Activated naive CD4-positive, alpha-beta T cell treated with anti-CD3 and anti-CD28 coated beads, Interleukin-2, amount 50 U/mL, for 72 hours (primary cell): Measurements from ENCODE around the gene SLFN12L. TPM values are rescaled to one million over a fixed set of nuclear protein-coding genes. Genes with fewer than 3 reads are reported as not detected.

Experiments
- ATAC-seq, 2 donors: fragments of 150-1000 bp; cut with Tn5 transposase; 2 replicates each; pipeline ENCODE4 v1.10.0; 2021; ENCODE audit warnings: mild to moderate bottlenecking in 2 of 2, moderate library complexity in 2 of 2
- DNase-seq, 2 donors: peaks; one replicate each; pipeline ENCODE4 v3.0.0; 2021 to 2022; ENCODE audit warnings: low spot score in 2 of 2
- H3K27ac Mint-ChIP-seq, 2 donors: one replicate each; pipeline ENCODE4 v1.8.0; 2022; ENCODE audit warnings: mild to moderate bottlenecking in 2 of 2, mixed read lengths in 2 of 2
- H3K36me3 Mint-ChIP-seq, 2 donors: one replicate each; pipeline ENCODE4 v1.8.0; 2022; ENCODE audit warnings: mixed read lengths in 2 of 2
- H3K9me3 Mint-ChIP-seq, 2 donors: one replicate each; pipeline ENCODE4 v1.8.0; 2022; ENCODE audit warnings: mixed read lengths in 2 of 2
- total RNA-seq, 2 donors: library from RNA; stranded (reverse); gene quantifications; one replicate each; pipeline ENCODE4 v1.2.3, GENCODE V29; 2022

Gene SLFN12L
- total RNA-seq, 2 donors from 2014 or later, result 33.7 to 43.2 TPM

DNA sequence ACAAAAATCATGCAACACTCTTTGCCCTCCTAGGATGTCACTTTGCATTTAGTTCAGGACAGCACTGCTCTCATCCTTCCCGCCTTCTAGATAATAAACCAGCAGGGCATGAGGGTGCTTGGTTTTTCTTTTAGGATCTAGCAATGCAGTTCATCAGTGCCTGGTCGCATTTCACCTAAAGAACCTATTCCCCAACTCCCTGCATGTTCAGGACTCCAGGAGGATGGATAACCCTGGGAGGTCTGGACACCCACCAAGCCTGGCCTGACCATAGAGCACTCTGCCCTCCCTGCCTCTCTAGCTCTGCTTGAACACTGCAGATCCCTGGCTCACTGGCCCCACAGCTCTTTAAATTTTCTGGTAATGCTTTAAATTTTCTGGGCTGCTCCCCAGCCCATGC lies 107.8 kb downstream of the SLFN12L start:
- Mint-ChIP-seq H3K36me3 (peaks cover 11 to 12% of the 10 kb centered on the region in 2 donors), H3K9me3 (no peaks in the 10 kb centered on the region), H3K27ac (no peak overlapping the region)
- DNase-seq, result no peak
- no peak for ATAC-seq

DNA sequence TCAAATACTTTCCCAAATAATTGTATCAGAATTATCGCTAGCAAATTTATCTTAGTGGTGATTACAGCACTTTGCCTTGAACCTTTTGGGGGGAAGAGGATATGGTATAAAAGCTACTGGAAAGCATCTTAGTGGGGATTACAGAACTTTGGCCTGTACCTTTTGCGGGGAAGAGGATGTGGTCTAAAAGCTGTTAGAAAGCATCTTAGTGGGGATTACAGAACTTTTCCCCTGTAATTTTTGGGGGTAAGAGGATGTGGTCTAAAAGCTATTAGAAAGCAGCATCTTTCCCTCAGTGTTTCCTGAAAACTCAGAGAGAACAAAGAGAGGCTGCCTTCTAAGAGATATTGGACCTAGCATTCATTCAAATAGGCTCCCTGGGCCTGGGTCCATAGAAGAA lies 109.2 kb downstream of the SLFN12L start:
- no peaks in the 10 kb centered on the region for H3K9me3 Mint-ChIP-seq
- H3K27ac Mint-ChIP-seq, result no peak overlapping the region
- ATAC-seq (no peak), DNase-seq (no peak)
- peaks cover 11 to 12% of the 10 kb centered on the region in 2 donors for H3K36me3 Mint-ChIP-seq

DNA sequence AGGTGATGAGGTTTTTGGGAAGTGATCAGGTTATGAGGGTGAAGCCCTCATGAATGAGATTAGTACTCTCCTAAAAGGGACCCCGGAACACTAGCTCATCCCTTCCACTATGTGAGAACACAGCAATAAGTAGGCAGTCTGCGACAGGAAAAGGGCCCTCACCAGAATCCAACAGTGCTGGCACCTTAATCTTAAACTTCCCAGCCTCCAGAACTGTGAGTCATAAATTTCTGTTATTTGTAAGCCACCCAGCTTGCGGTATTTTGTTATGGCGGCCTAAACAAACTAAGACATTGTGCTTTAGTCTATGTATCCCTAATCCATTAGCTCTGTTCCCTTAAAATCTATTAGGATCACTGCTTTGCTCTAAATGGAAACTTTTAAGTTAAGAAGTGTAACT lies 113.7 kb downstream of the SLFN12L start:
- no peaks in the 10 kb centered on the region for H3K9me3 Mint-ChIP-seq
- H3K27ac Mint-ChIP-seq, result no peak overlapping the region
- peaks cover 6% of the 10 kb centered on the region in 2 donors for H3K36me3 Mint-ChIP-seq
- no peak for ATAC-seq
- DNase-seq, result no peak

Other genes starting within 250 kb of the SLFN12L start
- gene SLFN11, start 164.1 kb downstream of the SLFN12L start, total RNA-seq, result 10 to 100 TPM; 64.6 to 96.7 TPM
- 10 to 100 TPM; 11.1 to 12.0 TPM for gene SLFN12, start 105.2 kb downstream of the SLFN12L start, total RNA-seq
- gene SLFN13, start 88.9 kb downstream of the SLFN12L start, total RNA-seq, result 10 to 100 TPM; 37.9 to 41.2 TPM
- under 1 TPM in 1 of 2 donors, not detected in 1; 0.08 TPM for gene SLFN14, start 23.1 kb upstream of the SLFN12L start, total RNA-seq
- 1 to 10 TPM; 5.1 to 5.6 TPM for gene PEX12, start 40.9 kb upstream of the SLFN12L start, total RNA-seq
- 100 to 1,000 TPM; 185 to 202 TPM for gene AP2B1, start 49.6 kb upstream of the SLFN12L start, total RNA-seq
- gene RASL10B, start 194.0 kb upstream of the SLFN12L start, total RNA-seq, result 1 to 10 TPM in 1 of 2 donors, not detected in 1; 1.1 TPM
- gene GAS2L2, start 215.6 kb upstream of the SLFN12L start, total RNA-seq, result under 1 TPM in 1 of 2 donors, not detected in 1; 0.16 TPM
- gene C17orf50, start 223.2 kb upstream of the SLFN12L start, total RNA-seq, result not detected